Testis (tissue), 3 donors: ENCODE measurements around the gene INCENP. TPM values are rescaled to one million over a fixed set of nuclear protein-coding genes. Genes with fewer than 3 reads are reported as not detected.

Experiments used
- DNase-seq: peaks from one replicate; pipeline ENCODE4 v3.0.0-alpha.2; 2019
- H3K27ac ChIP-seq, 2 donors: fragments of 200-600 bp; sonication (generic); one replicate each; pipeline ENCODE4 v1.5.1; 2019
- H3K27me3 ChIP-seq: fragments of 200-600 bp; sonication (generic); one replicate; pipeline ENCODE4 v1.5.1; 2019
- H3K36me3 ChIP-seq: fragments of 200-600 bp; sonication (generic); one replicate; pipeline ENCODE4 v1.5.1; 2017; ENCODE audit warnings: low read depth; ENCODE audit errors: missing control alignments
- H3K4me1 ChIP-seq: fragments of 200-600 bp; sonication (generic); one replicate; pipeline ENCODE4 v1.5.1; 2019
- H3K4me3 ChIP-seq, 2 donors: fragments of 200-600 bp; sonication (generic); one replicate each; pipeline ENCODE4 v1.5.1; 2017 to 2019
- H3K9me3 ChIP-seq: fragments of 200-600 bp; sonication (generic); one replicate; pipeline ENCODE4 v1.5.1; 2017
- CTCF ChIP-seq, 3 experiments: fragments of 450-650 bp in 2 of 3; fragments of 200-600 bp in 1 of 3; sonication (generic) in 1 of 3; IDR thresholded peaks; one replicate each; pipeline ENCODE4 v1.5.1; 2016 to 2019; ENCODE audit warnings: antibody characterized with exemption in 3 of 3, mild to moderate bottlenecking in 2 of 3, moderate library complexity in 1 of 3
- POLR2A ChIP-seq: fragments of 450-650 bp; IDR thresholded peaks from one replicate; pipeline ENCODE4 v1.6.1; 2017; ENCODE audit warnings: antibody characterized with exemption, mild to moderate bottlenecking, moderate library complexity
- WGBS, 2 donors: methylation state at CpG; one replicate each; pipeline ENCODE4 v1.1.5; 2018; 5-methylcytosine and 5-hydroxymethylcytosine counted together
- intact Hi-C: fragments of 100-400 bp; cut with DNase I; formaldehyde crosslinking; loops from one replicate; pipeline ENCODE4 v1.15.1; 2023; ENCODE audit warnings: low total_unique reads
- polyA plus RNA-seq: library from polyadenylated mRNA; stranded (reverse); fragments of 350-450 nt; fragmentation: Illumina TruSeq; extraction: RNeasy Lipid Tissue Mini Kit (QIAGEN cat#74804); gene quantifications from one replicate; pipeline ENCODE4 v1.2.3, GENCODE V29; 2014; ENCODE audit warnings: low read depth, low replicate concordance; ENCODE audit not compliant: insufficient read depth
- total RNA-seq, 2 donors: library from RNA; depleted of rRNA; stranded (reverse); fragments of >200 nt; gene quantifications; one replicate each; pipeline ENCODE4 v1.2.3, GENCODE V29; 2016

INCENP gene
- total and polyA plus RNA-seq, 3 donors from 2014 or later: 25.0 to 46.6 (median 42.0) TPM

GRCh38 chr11:62129590-62130282 lies 5.9 kb downstream of the INCENP start:
- no peak for TF ChIP-seq POLR2A
- no peak for TF ChIP-seq CTCF (IDR thresholded peaks at IDR 0.05)
- no peaks in the 10 kb centered on the region for H3K27me3 ChIP-seq
- H3K9me3 ChIP-seq: no peaks in the 10 kb centered on the region
- 95 to 98% methylated on average over 19 to 28 of the region's 28 CpGs for WGBS, 2 donors
- no peak overlapping the region for H3K27ac ChIP-seq
- intact Hi-C loops: no loop called here
- no peak overlapping the region for H3K4me3 ChIP-seq
- peaks cover 11% of the 10 kb centered on the region for H3K4me1 ChIP-seq
- no peak for DNase-seq
- H3K36me3 ChIP-seq: no peaks in the 10 kb centered on the region

- Histone ChIP-seq H3K4me3 (no peak overlapping the region), H3K27me3 (no peaks in the 10 kb centered on the region), H3K4me1 (peaks cover 3% of the 10 kb centered on the region), H3K36me3 (no peaks in the 10 kb centered on the region), H3K27ac (no peak overlapping the region), H3K9me3 (no peaks in the 10 kb centered on the region)
- intact Hi-C loops: no loop called here
- WGBS, 2 donors: 94 to 97% methylated on average over 15 to 34 of the region's 34 CpGs
- no peak for DNase-seq
- TF ChIP-seq POLR2A (no peak), CTCF (IDR thresholded peaks at IDR 0.05) (no peak)
Observed at GRCh38 chr11:62130283-62131169, 6.7 kb downstream of the INCENP start.

GRCh38 chr11:62131170-62131464 lies 7.3 kb downstream of the INCENP start:
- TF ChIP-seq CTCF (IDR thresholded peaks at IDR 0.05): no peak
- TF ChIP-seq POLR2A: no peak
- H3K27me3 ChIP-seq: no peaks in the 10 kb centered on the region
- H3K36me3 ChIP-seq: no peaks in the 10 kb centered on the region
- 93 to 98% methylated on average over 5 to 6 of the region's 6 CpGs for WGBS, 2 donors
- intact Hi-C loops: no loop called here
- H3K4me1 ChIP-seq: no peaks in the 10 kb centered on the region
- H3K27ac ChIP-seq: no peak overlapping the region
- DNase-seq: no peak
- H3K9me3 ChIP-seq: no peaks in the 10 kb centered on the region
- no peak overlapping the region for H3K4me3 ChIP-seq

GRCh38 chr11:62132191-62132590 lies 8.4 kb downstream of the INCENP start:
- Histone ChIP-seq H3K36me3 (no peaks in the 10 kb centered on the region), H3K4me1 (peaks cover 7% of the 10 kb centered on the region), H3K27ac (no peak overlapping the region), H3K4me3 (no peak overlapping the region), H3K27me3 (no peaks in the 10 kb centered on the region), H3K9me3 (no peaks in the 10 kb centered on the region)
- no peak for DNase-seq
- no peak for TF ChIP-seq CTCF (IDR thresholded peaks at IDR 0.05)
- WGBS, 2 donors: 88 to 93% methylated on average over 4 to 6 of the region's 6 CpGs
- intact Hi-C loops: no loop called here
